Stimulated activated CD4-positive, alpha-beta T cell treated with anti-CD3 and anti-CD28 coated beads, Interleukin-1b, Interleukin-23, amount 100 ng/mL, for 1 hour (primary cell): ENCODE measurements around the gene PIP4K2B.
"Not testable (repeated sequence)": the region's sequence is repeated elsewhere in the genome, so short reads cannot be mapped to it uniquely, and the experiment has no call there.

Source experiments
- DNase-seq, 2 donors: peaks; one replicate each; pipeline ENCODE4 v3.0.0-alpha.2; 2020; ENCODE audit warnings: low read depth in 2 of 2

PIP4K2B gene

GRCh38 chr17:38730526-38731379 lies 68.6 kb downstream of the PIP4K2B start:
- no peak for DNase-seq

GRCh38 chr17:38729886-38730525 lies 69.3 kb downstream of the PIP4K2B start, which contains the start of gene CISD3:
Gene CISD3 (plus strand): TSS chr17:38730341. CDS start chr17:38730359, 18 bp downstream.
- peak; percentile 71 to 76 for DNase-seq

- no peak for DNase-seq
These were observed 69.9 kb downstream of the PIP4K2B start for GRCh38 chr17:38729368-38729885.

GRCh38 chr17:38728290-38728831 lies 71.0 kb downstream of the PIP4K2B start:
- peak in 1 of 2 donors; percentile 43 for DNase-seq

- DNase-seq: no peak
These were observed 71.6 kb downstream of the PIP4K2B start for GRCh38 chr17:38727736-38728135.

- not testable (repeated sequence) for DNase-seq
These were observed 73.2 kb downstream of the PIP4K2B start for GRCh38 chr17:38726145-38726544.

GRCh38 chr17:38725066-38725465 lies 74.3 kb downstream of the PIP4K2B start:
- DNase-seq: no peak

- DNase-seq: no peak
These were observed 74.9 kb downstream of the PIP4K2B start for GRCh38 chr17:38724337-38724988.

GRCh38 chr17:38721802-38722201 lies 77.6 kb downstream of the PIP4K2B start:
- DNase-seq: no peak

- no peak for DNase-seq
These were observed 78.4 kb downstream of the PIP4K2B start for GRCh38 chr17:38720941-38721340.

- DNase-seq: no peak
These were observed 79.3 kb downstream of the PIP4K2B start for GRCh38 chr17:38719943-38720641.

- no peak for DNase-seq
These were observed 79.9 kb downstream of the PIP4K2B start for GRCh38 chr17:38719289-38719942.

GRCh38 chr17:38717139-38717745 lies 82.1 kb downstream of the PIP4K2B start:
- DNase-seq: no peak

- DNase-seq: no peak
These were observed 82.9 kb downstream of the PIP4K2B start for GRCh38 chr17:38716368-38717005.
